Inflammatory macrophage treated with lipopolysaccharide for 1 hour (primary cell): ENCODE results near the gene HOXA7.
A peak's percentile ranks its signal among the peaks of the same experiment; 100 is the strongest.

Experiments
- DNase-seq, 2 donors: peaks; one replicate each; pipeline ENCODE4 v3.0.0-alpha.2; 2020 to 2022

HOXA7 gene

GRCh38 chr7:27169658-27170425 is 13.4 kb upstream of the HOXA7 start:
- DNase-seq, result no peak

- DNase-seq, result no peak
Observed at GRCh38 chr7:27168265-27168947, 11.9 kb upstream of the HOXA7 start.

GRCh38 chr7:27167916-27168264 is 11.4 kb upstream of the HOXA7 start:
- no peak for DNase-seq

GRCh38 chr7:27166531-27167505 is 10.3 kb upstream of the HOXA7 start:
- DNase-seq, result no peak

GRCh38 chr7:27165996-27166530 is 9.6 kb upstream of the HOXA7 start:
- DNase-seq, result no peak

GRCh38 chr7:27165089-27165995 is 8.9 kb upstream of the HOXA7 start, which contains the start of gene HOXA9:
TSS of gene HOXA9 (minus strand) at chr7:27165537. CDS start at chr7:27165457, 80 bp downstream.
- peak; percentile 66 to 83 for DNase-seq

- DNase-seq, result peak in 1 of 2 donors; percentile 16
Observed at GRCh38 chr7:27164367-27165088, 8.1 kb upstream of the HOXA7 start.

- DNase-seq, result no peak
Observed at GRCh38 chr7:27164045-27164366, 7.5 kb upstream of the HOXA7 start.

- no peak for DNase-seq
Observed at GRCh38 chr7:27163288-27164044, 7.0 kb upstream of the HOXA7 start.

- DNase-seq, result no peak
Observed at GRCh38 chr7:27162561-27163287, 6.2 kb upstream of the HOXA7 start.

- no peak for DNase-seq
Observed at GRCh38 chr7:27161721-27162560, 5.5 kb upstream of the HOXA7 start.

- peak; percentile 39 to 57 for DNase-seq
Observed at GRCh38 chr7:27161214-27161720, 4.8 kb upstream of the HOXA7 start.

GRCh38 chr7:27160546-27161213 is 4.2 kb upstream of the HOXA7 start:
- peak; percentile 61 to 89 for DNase-seq

- DNase-seq, result peak in 1 of 2 donors; percentile 11
Observed at GRCh38 chr7:27160145-27160545, 3.7 kb upstream of the HOXA7 start.

GRCh38 chr7:27159266-27160144 is 3.0 kb upstream of the HOXA7 start:
- no peak for DNase-seq

- peak in 1 of 2 donors; percentile 37 for DNase-seq
Observed at GRCh38 chr7:27158436-27159265, 2.2 kb upstream of the HOXA7 start.
